Measurements from ENCODE around the gene FFAR2. TPM values are rescaled to one million over a fixed set of nuclear protein-coding genes. Genes with fewer than 3 reads are reported as not detected.
"Not testable (repeated sequence)": the region's sequence is repeated elsewhere in the genome, so short reads cannot be mapped to it uniquely, and the experiment has no call there.

The FFAR2 gene
- not detected in 2 replicates for total RNA-seq

GRCh38 chr19:35447606-35448469 lies at the start of gene FFAR2:
Gene FFAR2, plus strand, starts transcription at chr19:35448257. Its CDS starts 1,458 bp downstream, at chr19:35449715.
- POLR2A ChIA-PET = interaction anchor here (0.6 to 1.4 kb wide), 6 partner anchors 9 to 125 kb away, joined by 3 to 5 read pairs (median 3); no protein-coding TSS in a partner anchor
- no peak within 1 kb of the TSS for H3K27ac Mint-ChIP-seq

GRCh38 chr19:35398570-35398969 lies 49.5 kb upstream of the FFAR2 start:
- ChIA-PET CTCF (no interaction called here), POLR2A (no interaction called here)
- Mint-ChIP-seq H3K27me3 (peaks cover 1% of the 10 kb centered on the region), H3K4me1 (peaks cover 5% of the 10 kb centered on the region), H3K9me3 (no peaks in the 10 kb centered on the region), H3K4me3 (no peak overlapping the region), H3K36me3 (ENCODE audit: low read depth) (no peaks in the 10 kb centered on the region), H3K27ac (no peak overlapping the region)
- TF ChIP-seq, protein P1, sequence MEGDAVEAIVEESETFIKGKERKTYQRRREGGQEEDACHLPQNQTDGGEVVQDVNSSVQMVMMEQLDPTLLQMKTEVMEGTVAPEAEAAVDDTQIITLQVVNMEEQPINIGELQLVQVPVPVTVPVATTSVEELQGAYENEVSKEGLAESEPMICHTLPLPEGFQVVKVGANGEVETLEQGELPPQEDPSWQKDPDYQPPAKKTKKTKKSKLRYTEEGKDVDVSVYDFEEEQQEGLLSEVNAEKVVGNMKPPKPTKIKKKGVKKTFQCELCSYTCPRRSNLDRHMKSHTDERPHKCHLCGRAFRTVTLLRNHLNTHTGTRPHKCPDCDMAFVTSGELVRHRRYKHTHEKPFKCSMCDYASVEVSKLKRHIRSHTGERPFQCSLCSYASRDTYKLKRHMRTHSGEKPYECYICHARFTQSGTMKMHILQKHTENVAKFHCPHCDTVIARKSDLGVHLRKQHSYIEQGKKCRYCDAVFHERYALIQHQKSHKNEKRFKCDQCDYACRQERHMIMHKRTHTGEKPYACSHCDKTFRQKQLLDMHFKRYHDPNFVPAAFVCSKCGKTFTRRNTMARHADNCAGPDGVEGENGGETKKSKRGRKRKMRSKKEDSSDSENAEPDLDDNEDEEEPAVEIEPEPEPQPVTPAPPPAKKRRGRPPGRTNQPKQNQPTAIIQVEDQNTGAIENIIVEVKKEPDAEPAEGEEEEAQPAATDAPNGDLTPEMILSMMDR (IDR thresholded peaks at IDR 0.05) = no peak
- DNase-seq = no peak
- intact Hi-C loops (cut with micrococcal nuclease) = no loop called here
- ATAC-seq (ENCODE audit: low read depth) = no peak

More at GRCh38 chr19:35447606-35448469, at the start of gene FFAR2:
- Mint-ChIP-seq H3K36me3 (ENCODE audit: low read depth) (no peaks in the 10 kb centered on the region), H3K9me3 (no peaks in the 10 kb centered on the region), H3K4me3 (no peak within 1 kb of the TSS), H3K27me3 (peaks cover 2% of the 10 kb centered on the region), H3K4me1 (peaks cover 40% of the 10 kb centered on the region)
- TF ChIP-seq, protein P1 (IDR thresholded peaks at IDR 0.05) = no peak
- CTCF ChIA-PET = no interaction called here
- DNase-seq = no peak
- intact Hi-C loops (cut with micrococcal nuclease) = no loop called here
- no peak for ATAC-seq (ENCODE audit: low read depth)

- Mint-ChIP-seq H3K4me1 (peaks cover 5% of the 10 kb centered on the region), H3K36me3 (ENCODE audit: low read depth) (no peaks in the 10 kb centered on the region), H3K27me3 (no peaks in the 10 kb centered on the region), H3K27ac (no peak overlapping the region), H3K9me3 (no peaks in the 10 kb centered on the region), H3K4me3 (no peak overlapping the region)
- ChIA-PET CTCF (no interaction called here), POLR2A (no interaction called here)
- intact Hi-C loops (cut with micrococcal nuclease) = no loop called here
- ATAC-seq (ENCODE audit: low read depth) (no peak), DNase-seq (no peak)
- TF ChIP-seq, protein P1 (IDR thresholded peaks at IDR 0.05) = no peak
Measured at GRCh38 chr19:35399231-35399630, 48.8 kb upstream of the FFAR2 start.

DNA sequence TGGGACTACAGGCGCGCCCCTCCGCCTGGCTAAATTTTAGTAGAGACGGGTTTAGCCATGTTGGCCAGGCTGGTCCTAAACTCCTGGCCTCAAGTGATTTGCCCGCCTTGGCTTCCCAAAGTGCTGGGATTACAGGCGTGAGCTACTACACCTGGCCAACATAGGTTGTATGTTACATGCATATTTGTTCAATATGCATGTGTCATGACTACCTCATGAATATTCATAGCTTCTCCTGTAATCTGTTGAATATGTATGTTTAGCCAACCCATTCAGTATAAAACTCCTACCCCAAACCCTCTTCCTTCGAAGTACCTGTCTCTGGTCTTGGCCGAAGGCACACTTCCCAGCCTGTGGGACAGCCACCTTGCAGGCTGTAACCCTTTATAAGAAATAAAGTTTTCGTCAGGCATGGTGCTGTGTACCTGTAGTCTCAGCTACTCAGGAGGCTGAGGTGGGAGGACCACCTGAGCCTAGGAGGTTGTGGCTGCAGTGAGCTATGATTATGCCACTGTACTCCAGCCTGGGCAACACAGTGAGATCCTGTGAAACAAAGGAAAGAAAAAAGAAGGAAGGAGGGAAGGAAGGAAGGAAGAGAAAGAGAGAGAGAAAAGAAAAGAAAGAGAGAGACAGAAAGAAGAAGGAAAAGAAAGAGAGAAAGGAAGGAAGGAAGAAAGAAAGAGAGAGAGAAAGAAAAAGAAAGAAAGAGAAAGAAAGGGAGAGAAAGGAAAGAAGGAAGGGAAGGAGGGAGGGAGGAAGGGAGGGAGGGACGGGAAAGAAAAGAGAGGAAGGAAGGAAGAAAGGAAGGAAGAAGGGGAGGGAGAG lies 47.9 kb upstream of the FFAR2 start:
- no peaks in the 10 kb centered on the region for H3K36me3 Mint-ChIP-seq (ENCODE audit: low read depth)
- ChIA-PET CTCF (interaction anchor here (0.7 kb wide), 1 partner anchor 68 kb away, joined by 3 read pairs; no protein-coding TSS in a partner anchor), POLR2A (no interaction called here)
- H3K27me3 Mint-ChIP-seq = no peaks in the 10 kb centered on the region
- no peaks in the 10 kb centered on the region for H3K9me3 Mint-ChIP-seq
- peaks cover 5% of the 10 kb centered on the region for H3K4me1 Mint-ChIP-seq
- DNase-seq (no peak), ATAC-seq (ENCODE audit: low read depth) (no peak)
- intact Hi-C loops (cut with micrococcal nuclease) = no loop called here
- TF ChIP-seq, protein P1 (IDR thresholded peaks at IDR 0.05) = no peak
- no peak overlapping the region for H3K4me3 Mint-ChIP-seq
- H3K27ac Mint-ChIP-seq = no peak overlapping the region

DNA sequence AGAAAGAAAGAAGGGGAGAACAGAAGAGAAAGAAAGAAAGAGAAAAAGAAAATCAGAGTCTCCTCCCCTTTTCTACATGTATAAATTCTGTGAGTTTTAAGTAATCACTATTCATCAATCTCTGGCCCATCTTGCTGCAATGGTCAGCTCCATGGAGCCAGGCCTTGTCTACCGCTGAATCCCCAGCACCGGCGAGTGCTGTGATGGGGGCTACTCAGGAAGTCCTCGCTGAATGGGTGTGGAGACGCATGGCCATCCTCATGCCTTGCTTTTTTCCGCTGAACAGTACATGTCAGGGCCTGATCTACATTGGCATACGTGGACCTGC lies 47.3 kb upstream of the FFAR2 start:
- peaks cover 5% of the 10 kb centered on the region for H3K4me1 Mint-ChIP-seq
- TF ChIP-seq, protein P1 (IDR thresholded peaks at IDR 0.05) = no peak
- DNase-seq (no peak), ATAC-seq (ENCODE audit: low read depth) (no peak)
- intact Hi-C loops (cut with micrococcal nuclease) = no loop called here
- no peak overlapping the region for H3K4me3 Mint-ChIP-seq
- no peaks in the 10 kb centered on the region for H3K36me3 Mint-ChIP-seq (ENCODE audit: low read depth)
- H3K9me3 Mint-ChIP-seq = no peaks in the 10 kb centered on the region
- CTCF ChIA-PET = interaction anchor here (0.7 kb wide), 1 partner anchor 67 kb away, joined by 3 read pairs; no protein-coding TSS in a partner anchor
- H3K27me3 Mint-ChIP-seq = no peaks in the 10 kb centered on the region
- POLR2A ChIA-PET = no interaction called here
- no peak overlapping the region for H3K27ac Mint-ChIP-seq

GRCh38 chr19:35401416-35401815 lies 46.6 kb upstream of the FFAR2 start:
- CTCF ChIA-PET; H3K4me1 Mint-ChIP-seq; H3K27me3 Mint-ChIP-seq; ATAC-seq (ENCODE audit: low read depth); H3K9me3 Mint-ChIP-seq; H3K27ac Mint-ChIP-seq; H3K36me3 Mint-ChIP-seq (ENCODE audit: low read depth); H3K4me3 Mint-ChIP-seq; POLR2A ChIA-PET; DNase-seq; intact Hi-C loops (cut with micrococcal nuclease): not testable (repeated sequence)

Measured in activated B cell treated with CpG ODN at 0.5 μM for 24 hours (primary cell).